ENCODE measurements around the gene LRIG1.

The LRIG1 gene

DNA sequence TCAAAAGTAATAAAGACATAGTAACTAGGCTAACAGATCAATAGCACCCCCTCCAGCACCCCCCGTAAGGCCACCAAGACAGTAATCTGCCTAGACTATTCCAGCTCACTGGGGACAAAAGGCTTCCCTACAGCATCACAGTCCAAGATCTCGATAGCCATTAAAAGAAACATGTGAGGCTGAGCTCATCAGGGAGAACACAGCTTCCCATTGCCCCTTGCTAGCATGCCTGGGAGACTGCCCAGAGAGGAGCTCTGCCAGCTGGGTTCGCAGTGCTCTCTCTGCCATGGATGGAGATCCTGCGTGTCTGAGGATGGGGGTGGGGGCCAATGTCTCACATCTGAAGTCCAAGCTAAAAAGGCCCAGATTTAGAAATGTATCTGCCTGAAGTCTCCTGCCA, 17.8 kb downstream of the LRIG1 start:
- no peak overlapping the region for H3K27ac ChIP-seq (replicated peaks)
- DNase-seq (ENCODE audit: low read depth in 1 of 2, low spot score in 1 of 2), result no peak
- no peak overlapping the region for H3K4me3 ChIP-seq (replicated peaks; ENCODE audit: insufficient read depth, low read length)
- H3K27me3 ChIP-seq (ENCODE audit: insufficient read depth, poor library complexity, severe bottlenecking), result peaks cover 7% of the 10 kb centered on the region
- TF ChIP-seq, protein P1, sequence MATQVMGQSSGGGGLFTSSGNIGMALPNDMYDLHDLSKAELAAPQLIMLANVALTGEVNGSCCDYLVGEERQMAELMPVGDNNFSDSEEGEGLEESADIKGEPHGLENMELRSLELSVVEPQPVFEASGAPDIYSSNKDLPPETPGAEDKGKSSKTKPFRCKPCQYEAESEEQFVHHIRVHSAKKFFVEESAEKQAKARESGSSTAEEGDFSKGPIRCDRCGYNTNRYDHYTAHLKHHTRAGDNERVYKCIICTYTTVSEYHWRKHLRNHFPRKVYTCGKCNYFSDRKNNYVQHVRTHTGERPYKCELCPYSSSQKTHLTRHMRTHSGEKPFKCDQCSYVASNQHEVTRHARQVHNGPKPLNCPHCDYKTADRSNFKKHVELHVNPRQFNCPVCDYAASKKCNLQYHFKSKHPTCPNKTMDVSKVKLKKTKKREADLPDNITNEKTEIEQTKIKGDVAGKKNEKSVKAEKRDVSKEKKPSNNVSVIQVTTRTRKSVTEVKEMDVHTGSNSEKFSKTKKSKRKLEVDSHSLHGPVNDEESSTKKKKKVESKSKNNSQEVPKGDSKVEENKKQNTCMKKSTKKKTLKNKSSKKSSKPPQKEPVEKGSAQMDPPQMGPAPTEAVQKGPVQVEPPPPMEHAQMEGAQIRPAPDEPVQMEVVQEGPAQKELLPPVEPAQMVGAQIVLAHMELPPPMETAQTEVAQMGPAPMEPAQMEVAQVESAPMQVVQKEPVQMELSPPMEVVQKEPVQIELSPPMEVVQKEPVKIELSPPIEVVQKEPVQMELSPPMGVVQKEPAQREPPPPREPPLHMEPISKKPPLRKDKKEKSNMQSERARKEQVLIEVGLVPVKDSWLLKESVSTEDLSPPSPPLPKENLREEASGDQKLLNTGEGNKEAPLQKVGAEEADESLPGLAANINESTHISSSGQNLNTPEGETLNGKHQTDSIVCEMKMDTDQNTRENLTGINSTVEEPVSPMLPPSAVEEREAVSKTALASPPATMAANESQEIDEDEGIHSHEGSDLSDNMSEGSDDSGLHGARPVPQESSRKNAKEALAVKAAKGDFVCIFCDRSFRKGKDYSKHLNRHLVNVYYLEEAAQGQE (IDR thresholded peaks at IDR 0.05; ENCODE audit: insufficient replicate concordance, low read depth), result no peak
- TF ChIP-seq, protein P2, sequence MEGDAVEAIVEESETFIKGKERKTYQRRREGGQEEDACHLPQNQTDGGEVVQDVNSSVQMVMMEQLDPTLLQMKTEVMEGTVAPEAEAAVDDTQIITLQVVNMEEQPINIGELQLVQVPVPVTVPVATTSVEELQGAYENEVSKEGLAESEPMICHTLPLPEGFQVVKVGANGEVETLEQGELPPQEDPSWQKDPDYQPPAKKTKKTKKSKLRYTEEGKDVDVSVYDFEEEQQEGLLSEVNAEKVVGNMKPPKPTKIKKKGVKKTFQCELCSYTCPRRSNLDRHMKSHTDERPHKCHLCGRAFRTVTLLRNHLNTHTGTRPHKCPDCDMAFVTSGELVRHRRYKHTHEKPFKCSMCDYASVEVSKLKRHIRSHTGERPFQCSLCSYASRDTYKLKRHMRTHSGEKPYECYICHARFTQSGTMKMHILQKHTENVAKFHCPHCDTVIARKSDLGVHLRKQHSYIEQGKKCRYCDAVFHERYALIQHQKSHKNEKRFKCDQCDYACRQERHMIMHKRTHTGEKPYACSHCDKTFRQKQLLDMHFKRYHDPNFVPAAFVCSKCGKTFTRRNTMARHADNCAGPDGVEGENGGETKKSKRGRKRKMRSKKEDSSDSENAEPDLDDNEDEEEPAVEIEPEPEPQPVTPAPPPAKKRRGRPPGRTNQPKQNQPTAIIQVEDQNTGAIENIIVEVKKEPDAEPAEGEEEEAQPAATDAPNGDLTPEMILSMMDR (IDR thresholded peaks at IDR 0.05; ENCODE audit: insufficient read depth, low read length), result no peak
- TF ChIP-seq GABPA (IDR thresholded peaks at IDR 0.05; ENCODE audit: low read depth) (no peak), POLR2AphosphoS5 (IDR thresholded peaks at IDR 0.05; ENCODE audit: low read depth) (no peak), SPI1 (IDR thresholded peaks at IDR 0.05; ENCODE audit: borderline replicate concordance, low read depth) (no peak)

DNA sequence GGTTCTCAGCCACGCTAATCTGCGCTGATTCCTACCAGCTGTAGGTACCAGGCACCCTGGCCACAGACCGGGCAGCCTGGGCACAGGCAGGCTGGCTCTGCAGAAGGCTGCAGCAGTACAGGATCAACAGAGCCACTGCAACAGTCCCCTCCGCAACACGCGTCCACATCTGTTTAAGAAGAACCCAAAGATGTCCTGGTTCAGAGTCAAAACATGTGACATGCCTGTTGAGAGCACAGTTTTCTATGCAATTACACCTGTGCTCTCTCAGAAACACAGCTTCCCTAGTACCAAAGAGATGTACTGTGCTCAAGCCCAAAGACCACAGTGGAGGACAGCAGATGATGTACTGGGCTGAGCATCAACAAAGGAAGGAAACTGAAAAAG, 18.8 kb downstream of the LRIG1 start:
- no peak for TF ChIP-seq POLR2AphosphoS5 (IDR thresholded peaks at IDR 0.05; ENCODE audit: low read depth)
- TF ChIP-seq GABPA (IDR thresholded peaks at IDR 0.05; ENCODE audit: low read depth), result no peak
- TF ChIP-seq, protein P2 (IDR thresholded peaks at IDR 0.05; ENCODE audit: insufficient read depth, low read length), result no peak
- TF ChIP-seq SPI1 (IDR thresholded peaks at IDR 0.05; ENCODE audit: borderline replicate concordance, low read depth), result no peak
- TF ChIP-seq, protein P1 (IDR thresholded peaks at IDR 0.05; ENCODE audit: insufficient replicate concordance, low read depth), result no peak
- H3K27me3 ChIP-seq (ENCODE audit: insufficient read depth, poor library complexity, severe bottlenecking), result peaks cover 7% of the 10 kb centered on the region
- H3K4me3 ChIP-seq (replicated peaks; ENCODE audit: insufficient read depth, low read length), result no peak overlapping the region
- no peak overlapping the region for H3K27ac ChIP-seq (replicated peaks)
- DNase-seq (ENCODE audit: low read depth in 1 of 2, low spot score in 1 of 2), result no peak

DNA sequence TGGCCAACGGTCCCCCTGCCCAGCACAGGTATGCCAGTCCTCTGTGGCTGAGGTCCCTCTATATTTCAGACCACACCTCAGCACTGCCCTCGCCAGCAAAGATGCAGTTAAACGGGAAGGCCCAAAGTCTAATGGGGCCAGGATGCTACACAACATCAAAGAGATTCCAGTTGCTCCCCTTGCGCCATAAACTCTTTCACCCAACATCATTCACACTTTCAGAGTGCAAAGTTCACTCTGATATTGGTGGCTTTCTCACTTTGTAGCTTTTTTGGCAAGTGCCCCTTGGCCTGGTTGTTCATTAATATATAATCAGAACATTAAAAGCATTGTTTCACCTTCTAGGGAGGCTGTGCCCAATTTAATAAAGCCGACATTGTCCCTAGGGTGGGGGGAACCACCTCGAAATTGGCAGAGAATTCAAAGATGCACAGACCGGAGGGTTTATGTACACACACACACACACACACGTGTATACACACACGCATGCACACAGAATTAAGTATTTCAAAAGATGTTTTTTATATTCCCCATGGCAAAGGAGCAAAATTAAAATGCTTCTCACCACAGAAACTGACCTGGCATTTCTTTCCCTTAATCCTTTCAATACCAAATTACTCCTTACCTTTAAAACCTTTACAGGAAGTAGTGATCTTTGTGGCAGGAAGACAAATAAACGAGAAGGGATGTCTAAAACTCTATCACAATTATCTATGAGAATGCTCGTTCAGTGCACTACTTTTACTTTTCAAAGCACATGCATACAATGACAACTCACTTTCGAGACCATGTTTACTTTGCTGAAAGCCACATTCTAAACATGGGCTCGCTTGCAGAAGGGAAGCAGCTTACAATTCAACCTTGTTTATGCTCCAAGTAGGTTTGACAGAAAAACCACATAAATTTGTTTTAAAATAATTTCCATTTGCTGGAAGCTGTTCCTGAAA, 19.5 kb downstream of the LRIG1 start:
- no peak for DNase-seq (ENCODE audit: low read depth in 1 of 2, low spot score in 1 of 2)
- peaks cover 7% of the 10 kb centered on the region for H3K27me3 ChIP-seq (ENCODE audit: insufficient read depth, poor library complexity, severe bottlenecking)
- H3K4me3 ChIP-seq (replicated peaks; ENCODE audit: insufficient read depth, low read length), result no peak overlapping the region
- H3K27ac ChIP-seq (replicated peaks), result no peak overlapping the region
- TF ChIP-seq, protein P1 (IDR thresholded peaks at IDR 0.05; ENCODE audit: insufficient replicate concordance, low read depth), result no peak
- no peak for TF ChIP-seq GABPA (IDR thresholded peaks at IDR 0.05; ENCODE audit: low read depth)
- no peak for TF ChIP-seq POLR2AphosphoS5 (IDR thresholded peaks at IDR 0.05; ENCODE audit: low read depth)
- TF ChIP-seq SPI1 (IDR thresholded peaks at IDR 0.05; ENCODE audit: borderline replicate concordance, low read depth), result no peak
- TF ChIP-seq, protein P2 (IDR thresholded peaks at IDR 0.05; ENCODE audit: insufficient read depth, low read length), result no peak
